ENCODE results near the gene ZMIZ1.

DNA sequence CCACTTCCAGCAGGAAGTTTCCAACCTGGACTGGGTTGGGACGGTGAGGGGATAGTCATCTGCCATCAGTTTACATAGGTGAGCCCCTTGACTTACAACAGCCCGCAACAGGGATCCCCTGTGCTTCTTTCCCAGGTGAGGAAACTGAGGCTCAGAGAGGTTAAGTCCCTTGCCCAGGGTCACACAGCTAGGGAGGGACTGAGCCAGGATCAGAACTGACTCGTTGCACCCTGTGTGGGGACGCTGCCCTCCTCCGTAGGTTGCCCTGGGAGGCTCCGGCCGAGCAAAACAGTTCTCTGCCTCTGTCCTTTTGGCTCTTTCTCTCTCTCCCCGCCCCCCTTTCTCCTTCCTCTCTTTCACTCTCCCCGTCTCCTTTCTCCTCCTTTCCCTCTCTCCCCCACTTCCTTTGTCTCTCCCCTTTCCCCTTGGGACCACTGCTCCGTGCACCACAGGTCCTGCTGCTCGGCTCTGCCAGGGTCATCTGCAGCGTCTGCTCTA lies 161.1 kb downstream of the ZMIZ1 start:
- TF ChIP-seq, protein P1, sequence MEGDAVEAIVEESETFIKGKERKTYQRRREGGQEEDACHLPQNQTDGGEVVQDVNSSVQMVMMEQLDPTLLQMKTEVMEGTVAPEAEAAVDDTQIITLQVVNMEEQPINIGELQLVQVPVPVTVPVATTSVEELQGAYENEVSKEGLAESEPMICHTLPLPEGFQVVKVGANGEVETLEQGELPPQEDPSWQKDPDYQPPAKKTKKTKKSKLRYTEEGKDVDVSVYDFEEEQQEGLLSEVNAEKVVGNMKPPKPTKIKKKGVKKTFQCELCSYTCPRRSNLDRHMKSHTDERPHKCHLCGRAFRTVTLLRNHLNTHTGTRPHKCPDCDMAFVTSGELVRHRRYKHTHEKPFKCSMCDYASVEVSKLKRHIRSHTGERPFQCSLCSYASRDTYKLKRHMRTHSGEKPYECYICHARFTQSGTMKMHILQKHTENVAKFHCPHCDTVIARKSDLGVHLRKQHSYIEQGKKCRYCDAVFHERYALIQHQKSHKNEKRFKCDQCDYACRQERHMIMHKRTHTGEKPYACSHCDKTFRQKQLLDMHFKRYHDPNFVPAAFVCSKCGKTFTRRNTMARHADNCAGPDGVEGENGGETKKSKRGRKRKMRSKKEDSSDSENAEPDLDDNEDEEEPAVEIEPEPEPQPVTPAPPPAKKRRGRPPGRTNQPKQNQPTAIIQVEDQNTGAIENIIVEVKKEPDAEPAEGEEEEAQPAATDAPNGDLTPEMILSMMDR (IDR thresholded peaks at IDR 0.05): no peak
- no peak for TF ChIP-seq POLR2A (IDR thresholded peaks at IDR 0.05)

Data from adrenal gland (tissue), 5 donors.